IMR-90 (cell line): Measurements from ENCODE around the gene AQP12B. TPM values are rescaled to one million over a fixed set of nuclear protein-coding genes. Genes with fewer than 3 reads are reported as not detected.

Experiments
- ATAC-seq: fragments of 200-7000 bp; cut with Tn5 transposase; 2 replicates; pipeline ENCODE4 v1.9.1; 2020; ENCODE audit warnings: low read depth, mild to moderate bottlenecking, moderate library complexity
- BruUV-seq: library from RNA; stranded (reverse); fragments of 400-500 nt; replicated peaks from 2 replicates; lab custom pipeline; 2021; lab: Mats Ljungman, UMichigan
- CTCF ChIA-PET: fragments of 300-600 bp; formaldehyde crosslinking; extraction: SDS; loops from one replicate; lab custom pipeline; 2021; ENCODE audit warnings: antibody characterized with exemption; lab: Yijun Ruan, JAX
- POLR2A ChIA-PET: fragments of 300-600 bp; sonication (Branson Sonifier 250); formaldehyde crosslinking; loops from one replicate; lab custom pipeline; 2022; ENCODE audit warnings: antibody characterized with exemption; ENCODE audit not compliant: unreplicated experiment; lab: Charles Lee
- DNase-seq: peaks from one replicate; pipeline ENCODE4 v3.0.0; 2013
- H2AFZ ChIP-seq: replicated peaks from 2 replicates; pipeline ENCODE3; 2013; ENCODE audit warnings: low read length, mild to moderate bottlenecking; ENCODE audit not compliant: poor library complexity
- H2AK5ac ChIP-seq: 2 replicates; pipeline ENCODE4 v1.6.1; 2013; ENCODE audit warnings: low read depth, low read length, inconsistent platforms
- H2AK9ac ChIP-seq: replicated peaks from 2 replicates; pipeline ENCODE3; 2013; ENCODE audit warnings: mild to moderate bottlenecking, low read depth, low read length, moderate library complexity; ENCODE audit not compliant: poor library complexity
- H2BK120ac ChIP-seq: 2 replicates; pipeline ENCODE4 v1.6.1; 2013; ENCODE audit warnings: low read depth, low read length, inconsistent platforms
- H2BK15ac ChIP-seq: 3 replicates; pipeline ENCODE4 v1.6.1; 2013; ENCODE audit warnings: low read depth, low read length, inconsistent platforms
- H2BK20ac ChIP-seq: 2 replicates; pipeline ENCODE4 v1.6.1; 2013; ENCODE audit warnings: low read depth, mild to moderate bottlenecking, inconsistent platforms, low read length, moderate library complexity
- H2BK5ac ChIP-seq: 2 replicates; pipeline ENCODE4 v1.6.1; 2013; ENCODE audit warnings: mild to moderate bottlenecking, low read depth, low read length, inconsistent platforms; ENCODE audit not compliant: poor library complexity, severe bottlenecking
- H3K14ac ChIP-seq: replicated peaks from 2 replicates; pipeline ENCODE4 v1.6.1; 2013; ENCODE audit warnings: low read depth, low read length, inconsistent platforms
- H3K18ac ChIP-seq: 2 replicates; pipeline ENCODE4 v1.6.1; 2013; ENCODE audit warnings: low read depth, low read length, control low read depth
- H3K23ac ChIP-seq: 2 replicates; pipeline ENCODE4 v1.6.1; 2013; ENCODE audit warnings: low read depth, low read length, inconsistent platforms
- H3K27ac ChIP-seq: 2 replicates; pipeline ENCODE4 v1.5.1; 2013; ENCODE audit warnings: mild to moderate bottlenecking, control low read depth, low read length; ENCODE audit not compliant: insufficient read depth
- H3K27me3 ChIP-seq: 2 replicates; pipeline ENCODE4 v1.6.1; 2013; ENCODE audit warnings: low read length; ENCODE audit not compliant: control insufficient read depth, insufficient read depth
- H3K36me3 ChIP-seq: 2 replicates; pipeline ENCODE4 v1.6.1; 2013; ENCODE audit warnings: low read length, mixed read lengths; ENCODE audit not compliant: control insufficient read depth, insufficient read depth
- H3K4ac ChIP-seq: 2 replicates; pipeline ENCODE4 v1.6.1; 2013; ENCODE audit warnings: low read depth, low read length, inconsistent platforms
- H3K4me1 ChIP-seq: 2 replicates; pipeline ENCODE4 v1.6.1; 2013; ENCODE audit warnings: low read length, mixed read lengths; ENCODE audit not compliant: control insufficient read depth, insufficient read depth
- H3K4me2 ChIP-seq: 2 replicates; pipeline ENCODE4 v1.6.1; 2013; ENCODE audit warnings: low read depth, mild to moderate bottlenecking, control low read depth, low read length, moderate library complexity
- H3K4me3 ChIP-seq: 2 replicates; pipeline ENCODE4 v1.5.1; 2013; ENCODE audit warnings: low read depth, mild to moderate bottlenecking, control low read depth, low read length, moderate library complexity; ENCODE audit not compliant: insufficient read depth
- H3K56ac ChIP-seq: 2 replicates; pipeline ENCODE4 v1.6.1; 2013; ENCODE audit warnings: low read length, inconsistent platforms; ENCODE audit not compliant: insufficient read depth; ENCODE audit errors: extremely low read depth
- H3K79me1 ChIP-seq, 2 experiments: 2 replicates each; pipeline ENCODE4 v1.6.1; 2013; ENCODE audit warnings: low read length in 2 of 2, inconsistent platforms in 1 of 2, low read depth in 1 of 2
- H3K9ac ChIP-seq: 2 replicates; pipeline ENCODE4 v1.6.1; 2013; ENCODE audit warnings: low read depth, low read length, control low read depth
- H3K9me1 ChIP-seq: 2 replicates; pipeline ENCODE4 v1.6.1; 2013; ENCODE audit warnings: low read length, inconsistent platforms; ENCODE audit not compliant: insufficient read depth
- H3K9me3 ChIP-seq: 2 replicates; pipeline ENCODE4 v1.6.1; 2013; ENCODE audit warnings: low read length; ENCODE audit not compliant: control insufficient read depth, insufficient read depth
- H4K20me1 ChIP-seq: 2 replicates; pipeline ENCODE4 v1.6.1; 2013; ENCODE audit warnings: low read length, inconsistent platforms; ENCODE audit not compliant: insufficient read depth
- H4K5ac ChIP-seq: 2 replicates; pipeline ENCODE4 v1.6.1; 2013; ENCODE audit warnings: mild to moderate bottlenecking, low read depth, low read length, control low read depth
- H4K8ac ChIP-seq, 2 experiments: 2 replicates each; pipeline ENCODE4 v1.6.1; 2013; ENCODE audit warnings: low read depth in 2 of 2, low read length in 2 of 2, control low read depth in 1 of 2, inconsistent platforms in 1 of 2
- H4K91ac ChIP-seq: 2 replicates; pipeline ENCODE4 v1.6.1; 2013; ENCODE audit warnings: low read depth, low read length, inconsistent platforms; ENCODE audit not compliant: insufficient read depth
- CHD1 ChIP-seq: IDR thresholded peaks from 2 replicates; pipeline ENCODE4 v1.6.1; 2012; ENCODE audit warnings: low read depth, low read length, improper control_type of control experiment
- CTCF ChIP-seq: conservative IDR thresholded peaks from 2 replicates; pipeline ENCODE4 v1.5.1; 2012; ENCODE audit warnings: mild to moderate bottlenecking, low read depth, low read length, improper control_type of control experiment
- FOS ChIP-seq: fragments of 150-350 bp; IDR thresholded peaks from 2 replicates; pipeline ENCODE4 v1.6.1; 2016; ENCODE audit warnings: low read depth, low read length
- MAZ ChIP-seq: IDR thresholded peaks from 2 replicates; pipeline ENCODE4 v1.6.1; 2012; ENCODE audit warnings: low read depth, mild to moderate bottlenecking, low read length, improper control_type of control experiment, moderate library complexity, borderline replicate concordance
- MXI1 ChIP-seq: IDR thresholded peaks from 2 replicates; pipeline ENCODE4 v1.6.1; 2012; ENCODE audit warnings: low read depth, mild to moderate bottlenecking, low read length, moderate library complexity, borderline replicate concordance
- RFX5 ChIP-seq: IDR thresholded peaks from 2 replicates; pipeline ENCODE4 v1.8.0; 2012; ENCODE audit warnings: low read depth, mild to moderate bottlenecking, low read length, moderate library complexity
- SMC3 ChIP-seq: fragments of 150-350 bp; IDR thresholded peaks from 2 replicates; pipeline ENCODE4 v1.6.1; 2016; ENCODE audit warnings: low read depth, mild to moderate bottlenecking, antibody characterized with exemption, low read length, moderate library complexity
- WGBS, 2 experiments: methylation state at CpG; one replicate each; pipeline versions ENCODE4 v1.1.5 to v1.1.7; 2013; ENCODE audit warnings: missing lambda C conversion rate in 2 of 2; ENCODE audit not compliant: insufficient read length in 1 of 2; ENCODE audit errors: extremely low coverage in 2 of 2; 5-methylcytosine and 5-hydroxymethylcytosine counted together
- dilution Hi-C: fragments of 300-500 bp; cut with HindIII; formaldehyde crosslinking; loops from one replicate; pipeline ENCODE4 v1.14.3; 2018; ENCODE audit warnings: low sequenced_read_pairs; ENCODE audit not compliant: unreplicated experiment
- in situ Hi-C: fragments of 300-500 bp; cut with MboI; formaldehyde crosslinking; loops from 3 replicates; pipeline ENCODE4 v1.14.3; 2019; ENCODE audit warnings: low sequenced_read_pairs, inconsistent platforms, mixed read lengths
- intact Hi-C: fragments of 100-400 bp; cut with micrococcal nuclease; formaldehyde crosslinking; loops from 2 replicates; pipeline ENCODE4 v1.10.0; 2022
- polyA plus RNA-seq, 3 experiments: library from polyadenylated mRNA; depleted of rRNA; stranded (reverse); fragments of >200 nt; gene quantifications; 2 replicates each; pipeline ENCODE4 v1.2.3, GENCODE V29; 2012; ENCODE audit warnings: low replicate concordance in 1 of 3
- total RNA-seq: library from RNA; depleted of rRNA; stranded (reverse); fragments of >200 nt; gene quantifications from 2 replicates; pipeline ENCODE4 v1.2.3, GENCODE V29; 2012

AQP12B gene
- total and polyA plus RNA-seq, 2 of the 4 experiments (the other 2 are of a cell fraction): not detected

GRCh38 chr2:240630771-240631547, 51.7 kb downstream of the AQP12B start:
- CTCF ChIA-PET: no interaction called here
- Histone ChIP-seq H3K4me2 (no peak overlapping the region), H2AK9ac (no peak overlapping the region), H2BK15ac (no peak overlapping the region), H3K18ac (no peak overlapping the region), H3K23ac (no peak overlapping the region), H3K27ac (no peak overlapping the region), H3K56ac (no peak overlapping the region), H3K9me3 (peaks cover 11% of the 10 kb centered on the region), H3K36me3 (no peaks in the 10 kb centered on the region), H3K4me3 (no peak overlapping the region), H3K27me3 (peaks cover 12% of the 10 kb centered on the region; the same call in 1 of the 2 replicates), H4K8ac (no peak overlapping the region), H2AFZ (no peak overlapping the region), H2BK5ac (no peak overlapping the region), H3K14ac (no peak overlapping the region), H2BK120ac (no peak overlapping the region), H3K4me1 (peaks cover 2% of the 10 kb centered on the region; the same call in 1 of the 2 replicates), H3K79me1 (no peaks in the 10 kb centered on the region), H2AK5ac (no peak overlapping the region), H3K9me1 (no peaks in the 10 kb centered on the region), H3K4ac (no peak overlapping the region), H4K91ac (no peak overlapping the region), H2BK20ac (no peak overlapping the region), H4K5ac (no peak overlapping the region), H3K9ac (no peak overlapping the region), H4K20me1 (no peaks in the 10 kb centered on the region)
- DNase-seq (no peak), ATAC-seq (no peak)
- in situ Hi-C loops: no loop called here
- POLR2A ChIA-PET: no interaction called here
- dilution Hi-C loops: no loop called here
- no peak for TF ChIP-seq CTCF
- no peak for TF ChIP-seq SMC3
- TF ChIP-seq CHD1: no peak
- TF ChIP-seq RFX5: no peak
- no peak for TF ChIP-seq MXI1
- no peak for TF ChIP-seq FOS
- TF ChIP-seq MAZ: no peak
- BruUV-seq: no TSS peak
- intact Hi-C loops: no loop called here
- 71% methylated on average over 7 of the region's 21 CpGs; no CpG with 5 or more reads in 1 of the 2 experiments for WGBS, 2 experiments
